OCI-LY7 (cell line): ENCODE measurements around the gene KIF26A. TPM values are rescaled to one million over a fixed set of nuclear protein-coding genes. Genes with fewer than 3 reads are reported as not detected.
"Not testable (repeated sequence)": the region's sequence is repeated elsewhere in the genome, so short reads cannot be mapped to it uniquely, and the experiment has no call there.

Experiments
- BruUV-seq: library from RNA; stranded (reverse); fragments of 400-500 nt; replicated peaks from 2 replicates; lab custom pipeline; 2021; lab: Mats Ljungman, UMichigan
- CTCF ChIA-PET: fragments of 300-600 bp; sonication (Branson Sonifier 250); formaldehyde crosslinking; loops from one replicate; lab custom pipeline; 2022; ENCODE audit warnings: antibody characterized with exemption; ENCODE audit not compliant: unreplicated experiment; lab: Charles Lee
- POLR2A ChIA-PET: fragments of 300-600 bp; sonication (Branson Sonifier 250); formaldehyde crosslinking; loops from one replicate; lab custom pipeline; 2022; ENCODE audit warnings: antibody characterized with exemption; lab: Charles Lee
- DNase-seq: peaks from one replicate; pipeline ENCODE4 v3.0.0-alpha.2; 2015; ENCODE audit warnings: low spot score
- H2AFZ ChIP-seq: fragments of 200-600 bp; sonication (generic), shearing (Covaris generic); 2 replicates; pipeline ENCODE4 v1.6.1; 2014; ENCODE audit warnings: mild to moderate bottlenecking, antibody characterized with exemption, low read length, moderate library complexity
- H3K27ac ChIP-seq: fragments of 200-600 bp; sonication (generic); 2 replicates; pipeline ENCODE4 v1.5.1; 2014; ENCODE audit warnings: mixed run types, low read depth, mild to moderate bottlenecking, moderate library complexity, low read length, inconsistent platforms; ENCODE audit not compliant: poor library complexity, severe bottlenecking
- H3K36me3 ChIP-seq: fragments of 200-600 bp; sonication (generic); 2 replicates; pipeline ENCODE4 v1.6.1; 2014; ENCODE audit warnings: mild to moderate bottlenecking, antibody characterized with exemption, low read length, moderate library complexity, mixed read lengths; ENCODE audit not compliant: insufficient read depth
- H3K4me1 ChIP-seq: fragments of 200-600 bp; sonication (generic); 2 replicates; pipeline ENCODE4 v1.5.1; 2014; ENCODE audit warnings: mild to moderate bottlenecking, low read length; ENCODE audit not compliant: insufficient read depth, poor library complexity, severe bottlenecking
- H3K4me2 ChIP-seq: fragments of 200-600 bp; sonication (generic); 2 replicates; pipeline ENCODE4 v1.6.1; 2014; ENCODE audit warnings: mild to moderate bottlenecking, low read length
- H3K4me3 ChIP-seq: fragments of 200-600 bp; sonication (generic); 2 replicates; pipeline ENCODE4 v1.5.1; 2014; ENCODE audit warnings: mild to moderate bottlenecking, low read depth, low read length; ENCODE audit not compliant: poor library complexity, severe bottlenecking
- H3K79me2 ChIP-seq: fragments of 200-600 bp; sonication (generic); 2 replicates; pipeline ENCODE4 v1.6.1; 2016; ENCODE audit warnings: low read depth, mild to moderate bottlenecking, low read length, moderate library complexity, mixed read lengths; ENCODE audit not compliant: insufficient read depth
- H3K9me2 ChIP-seq: fragments of 200-600 bp; sonication (generic); 2 replicates; pipeline ENCODE4 v1.6.1; 2016; ENCODE audit warnings: mild to moderate bottlenecking, low read length, mixed read lengths; ENCODE audit not compliant: insufficient read depth
- H3K9me3 ChIP-seq: fragments of 200-600 bp; sonication (generic); 2 replicates; pipeline ENCODE4 v1.6.1; 2014; ENCODE audit warnings: mild to moderate bottlenecking, mixed run types, low read length, mixed read lengths
- H4K20me1 ChIP-seq: fragments of 200-600 bp; sonication (generic); 2 replicates; pipeline ENCODE4 v1.6.1; 2014; ENCODE audit warnings: mild to moderate bottlenecking, antibody characterized with exemption, low read length, moderate library complexity, mixed read lengths; ENCODE audit not compliant: insufficient read depth
- CTCF ChIP-seq: fragments of 200-600 bp; sonication (generic); conservative IDR thresholded peaks from 2 replicates; pipeline ENCODE4 v1.5.1; 2014; ENCODE audit warnings: mild to moderate bottlenecking, antibody characterized with exemption, low read length, moderate library complexity, mixed read lengths
- EZH2phosphoT487 ChIP-seq: fragments of 200-600 bp; sonication (generic); IDR thresholded peaks from 2 replicates; pipeline ENCODE4 v1.6.1; 2018; ENCODE audit warnings: low read depth, borderline replicate concordance, mild to moderate bottlenecking, mixed run types, antibody characterized with exemption, low read length, moderate library complexity, mixed read lengths
- intact Hi-C: fragments of 100-400 bp; cut with micrococcal nuclease; formaldehyde crosslinking; loops from one replicate; pipeline ENCODE4 v1.10.0; 2022; ENCODE audit not compliant: unreplicated experiment
- total RNA-seq, 2 experiments: library from RNA; depleted of rRNA in 1 of 2; stranded (reverse); fragments of >200 nt in 1 of 2; shearing (Covaris generic) in 1 of 2; gene quantifications; 2 replicates each; pipeline ENCODE4 v1.2.3, GENCODE V29; 2014 to 2022

KIF26A gene
- total RNA-seq, 2 experiments from 2014 or later, result not detected

DNA sequence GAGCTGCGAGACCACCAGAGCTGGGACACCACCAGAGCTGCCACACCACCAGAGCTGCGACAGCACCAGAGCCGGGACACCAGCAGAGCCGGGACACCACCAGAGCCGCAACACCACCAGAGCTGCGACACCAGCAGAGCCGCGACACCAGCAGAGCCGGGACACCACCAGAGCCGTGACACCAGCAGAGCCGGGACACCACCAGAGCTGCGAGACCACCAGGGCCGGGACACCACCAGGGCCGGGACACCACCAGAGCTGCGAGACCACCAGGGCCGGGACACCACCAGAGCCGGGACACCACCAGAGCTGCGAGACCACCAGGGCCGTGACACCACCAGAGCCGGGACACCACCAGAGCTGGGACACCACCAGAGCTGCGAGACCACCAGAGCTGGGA is 69.9 kb downstream of the KIF26A start:
- H3K27ac ChIP-seq, H3K4me1 ChIP-seq, intact Hi-C loops, H3K4me3 ChIP-seq, CTCF ChIA-PET, H4K20me1 ChIP-seq, H3K9me3 ChIP-seq, H2AFZ ChIP-seq, H3K4me2 ChIP-seq, DNase-seq, H3K36me3 ChIP-seq, H3K79me2 ChIP-seq, POLR2A ChIA-PET, BruUV-seq, H3K9me2 ChIP-seq: not testable (repeated sequence)

DNA sequence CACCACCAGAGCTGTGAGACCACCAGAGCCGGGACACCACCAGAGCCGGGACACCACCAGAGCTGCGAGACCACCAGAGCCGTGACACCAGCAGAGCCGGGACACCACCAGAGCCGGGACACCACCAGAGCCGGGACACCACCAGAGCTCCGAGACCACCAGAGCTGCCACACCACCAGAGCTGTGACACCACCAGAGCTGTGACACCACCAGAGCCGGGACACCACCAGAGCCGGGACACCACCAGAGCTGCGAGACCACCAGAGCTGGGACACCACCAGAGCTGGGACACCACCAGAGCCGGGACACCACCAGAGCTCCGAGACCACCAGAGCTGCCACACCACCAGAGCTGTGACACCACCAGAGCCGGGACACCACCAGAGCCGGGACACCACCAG is 70.7 kb downstream of the KIF26A start:
- H4K20me1 ChIP-seq, DNase-seq, intact Hi-C loops, H3K9me2 ChIP-seq, H2AFZ ChIP-seq, H3K4me1 ChIP-seq, POLR2A ChIA-PET, CTCF ChIA-PET, BruUV-seq, H3K79me2 ChIP-seq, H3K36me3 ChIP-seq, H3K4me2 ChIP-seq, H3K9me3 ChIP-seq, H3K4me3 ChIP-seq, H3K27ac ChIP-seq: not testable (repeated sequence)

GRCh38 chr14:104209985-104210816 is 71.8 kb downstream of the KIF26A start:
- no TSS peak for BruUV-seq
- no peak for DNase-seq
- Histone ChIP-seq H4K20me1 (no peaks in the 10 kb centered on the region), H3K4me2 (no peak overlapping the region), H3K36me3 (no peaks in the 10 kb centered on the region), H3K4me1 (no peaks in the 10 kb centered on the region), H3K27ac (no peak overlapping the region), H3K4me3 (no peak overlapping the region), H3K9me2 (no peaks in the 10 kb centered on the region), H3K79me2 (no peaks in the 10 kb centered on the region), H2AFZ (no peak overlapping the region), H3K9me3 (no peaks in the 10 kb centered on the region)
- intact Hi-C loops, result no loop called here
- POLR2A ChIA-PET, result no interaction called here
- CTCF ChIA-PET, result no interaction called here
- TF ChIP-seq EZH2phosphoT487 (no peak), CTCF (no peak)
